Chondrocyte (in vitro differentiated cells): Measurements from ENCODE around the gene ZNF423. TPM values are rescaled to one million over a fixed set of nuclear protein-coding genes. Genes with fewer than 3 reads are reported as not detected.

ENCODE experiments used
- DNase-seq: peaks from one replicate; pipeline ENCODE4 v3.0.0; 2021; ENCODE audit warnings: mixed read lengths, low spot score
- H3K27ac Mint-ChIP-seq: one replicate; pipeline ENCODE4 v1.8.0; 2021; ENCODE audit warnings: mild to moderate bottlenecking, moderate library complexity, mixed read lengths; ENCODE audit not compliant: unreplicated experiment
- H3K27me3 Mint-ChIP-seq: 2 replicates; pipeline ENCODE4 v1.8.0; 2021; ENCODE audit warnings: low read depth, mixed read lengths
- H3K36me3 Mint-ChIP-seq: 2 replicates; pipeline ENCODE4 v1.8.0; 2021; ENCODE audit warnings: low read depth, mixed read lengths
- H3K4me1 Mint-ChIP-seq: 2 replicates; pipeline ENCODE4 v1.8.0; 2021; ENCODE audit warnings: low read depth, mild to moderate bottlenecking, mixed read lengths
- H3K4me3 Mint-ChIP-seq: one replicate; pipeline ENCODE4 v1.8.0; 2021; ENCODE audit warnings: mild to moderate bottlenecking, moderate library complexity, mixed read lengths; ENCODE audit not compliant: unreplicated experiment
- H3K9me3 Mint-ChIP-seq: 2 replicates; pipeline ENCODE4 v1.8.0; 2021; ENCODE audit warnings: low read depth, mixed read lengths
- CTCF ChIP-seq: fragments of 200-600 bp; sonication (generic); IDR thresholded peaks from 2 replicates; pipeline ENCODE4 v1.5.0; 2021; ENCODE audit warnings: antibody characterized with exemption, mild to moderate bottlenecking, moderate library complexity
- total RNA-seq: library from RNA; stranded (reverse); gene quantifications from 3 replicates; pipeline ENCODE4 v1.2.1, GENCODE V29; 2021

Gene ZNF423
- total RNA-seq, 1 donor from 2014 or later, result 4.7 TPM

GRCh38 chr16:49698931-49699840 is 156.7 kb downstream of the ZNF423 start:
- Mint-ChIP-seq H3K4me1 (peaks cover 37% of the 10 kb centered on the region), H3K36me3 (no peaks in the 10 kb centered on the region), H3K27ac (peak overlapping the region; percentile 72), H3K27me3 (no peaks in the 10 kb centered on the region), H3K4me3 (peak overlapping the region; percentile 58), H3K9me3 (no peaks in the 10 kb centered on the region)
- DNase-seq, result no peak
- TF ChIP-seq CTCF, result no peak

DNA sequence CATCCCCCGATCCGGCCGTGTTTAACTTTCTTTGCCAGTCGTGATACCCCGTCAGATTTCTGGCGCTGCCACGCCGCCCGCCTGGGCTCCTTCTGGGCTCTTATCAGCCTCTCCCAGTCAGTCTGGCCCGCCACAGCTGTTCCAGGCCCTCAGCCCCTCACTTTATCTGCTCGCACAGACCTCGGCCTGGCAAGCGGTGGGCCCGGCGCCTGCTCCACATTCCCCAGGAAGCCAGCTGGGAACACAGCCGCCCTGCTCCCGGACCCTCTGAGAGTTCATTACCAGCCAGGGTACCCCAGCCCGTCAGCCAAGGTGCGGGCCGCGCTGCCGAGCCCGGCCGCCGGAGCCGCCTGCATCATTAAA is 157.5 kb downstream of the ZNF423 start:
- no peak for DNase-seq
- Mint-ChIP-seq H3K9me3 (no peaks in the 10 kb centered on the region), H3K27me3 (no peaks in the 10 kb centered on the region), H3K4me1 (peaks cover 37% of the 10 kb centered on the region), H3K36me3 (no peaks in the 10 kb centered on the region), H3K4me3 (no peak overlapping the region), H3K27ac (no peak overlapping the region)
- no peak for TF ChIP-seq CTCF

DNA sequence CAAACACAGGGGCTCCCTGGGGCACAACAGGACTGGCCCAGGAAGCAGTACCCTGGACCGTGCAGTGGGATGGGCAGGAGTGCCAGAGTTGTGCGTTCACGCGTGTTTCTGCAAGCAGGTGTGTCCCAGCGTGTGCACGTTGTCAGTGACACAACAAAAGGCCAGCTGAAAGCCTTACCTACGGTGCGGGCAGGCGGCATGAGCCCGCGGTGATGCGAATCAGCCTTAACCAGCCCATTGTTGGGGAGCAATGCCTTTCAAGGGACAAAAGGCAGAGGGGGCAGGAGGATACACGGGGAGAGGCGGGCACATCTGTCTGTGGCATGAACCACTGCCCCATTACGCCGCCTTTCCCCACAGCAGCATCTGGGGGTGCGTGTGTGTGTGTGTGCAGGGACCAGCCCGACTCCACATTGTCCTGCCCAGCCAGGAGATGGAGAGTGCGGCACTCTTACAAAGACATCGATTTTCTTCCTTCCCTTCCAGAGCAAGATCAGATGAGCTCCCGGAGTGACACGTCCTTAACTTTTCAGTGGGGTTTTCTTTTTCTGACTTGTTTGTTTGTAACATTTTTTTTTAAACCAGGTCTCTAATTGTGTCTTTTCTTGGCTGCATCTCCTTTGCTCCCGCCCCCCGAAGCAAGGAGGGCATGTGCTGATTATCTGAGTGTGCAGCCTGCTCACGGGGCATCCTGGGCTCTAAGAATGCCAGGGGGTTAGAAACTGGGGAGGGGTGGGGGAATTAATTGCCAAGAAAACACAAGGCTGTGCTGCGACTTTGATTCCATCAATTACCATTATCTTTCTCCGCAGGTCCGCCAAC is 158.1 kb downstream of the ZNF423 start:
- no peaks in the 10 kb centered on the region for H3K36me3 Mint-ChIP-seq
- no peaks in the 10 kb centered on the region for H3K9me3 Mint-ChIP-seq
- no peaks in the 10 kb centered on the region for H3K27me3 Mint-ChIP-seq
- no peak overlapping the region for H3K4me3 Mint-ChIP-seq
- DNase-seq, result no peak
- TF ChIP-seq CTCF, result no peak
- peaks cover 37% of the 10 kb centered on the region for H3K4me1 Mint-ChIP-seq
- H3K27ac Mint-ChIP-seq, result no peak overlapping the region

DNA sequence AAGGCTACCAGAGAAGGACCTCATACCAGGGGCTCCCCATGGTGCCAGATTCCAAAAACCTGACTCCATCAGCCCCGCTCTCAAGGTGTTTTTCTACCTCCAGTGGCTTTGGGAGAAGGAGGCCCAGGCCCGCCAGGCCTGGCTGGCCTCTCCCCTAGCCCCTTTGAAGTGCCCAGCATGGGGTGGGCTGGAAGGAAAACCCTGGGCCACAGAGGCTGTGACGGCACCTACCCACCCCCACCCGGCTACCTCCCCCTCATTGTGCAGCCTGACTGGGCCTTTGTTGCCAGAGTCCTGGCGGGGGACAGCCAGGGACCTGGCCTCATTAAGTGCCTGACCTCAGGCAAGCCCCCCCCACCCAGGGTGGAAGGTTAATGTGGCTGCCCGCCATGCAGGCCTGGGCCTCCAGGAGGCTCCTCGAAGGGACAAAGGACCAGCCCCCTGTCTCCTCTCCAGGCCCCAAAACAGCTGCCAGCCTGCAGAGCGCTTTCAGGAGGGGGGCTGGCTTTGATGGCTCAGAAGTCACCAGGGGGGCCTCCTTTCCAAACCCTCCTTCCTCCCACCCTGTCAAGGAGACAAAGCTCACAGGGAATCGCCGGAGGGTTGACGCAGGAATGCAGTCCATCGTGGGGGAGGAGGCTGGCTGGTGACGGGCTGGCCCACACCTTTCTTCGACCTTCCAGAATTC is 159.4 kb downstream of the ZNF423 start:
- peaks cover 29% of the 10 kb centered on the region for H3K4me1 Mint-ChIP-seq
- TF ChIP-seq CTCF, result no peak
- no peaks in the 10 kb centered on the region for H3K9me3 Mint-ChIP-seq
- no peaks in the 10 kb centered on the region for H3K27me3 Mint-ChIP-seq
- no peak overlapping the region for H3K4me3 Mint-ChIP-seq
- no peak for DNase-seq
- H3K36me3 Mint-ChIP-seq, result no peaks in the 10 kb centered on the region
- H3K27ac Mint-ChIP-seq, result no peak overlapping the region
